Effector CD8-positive, alpha-beta T cell (primary cell): ENCODE measurements around the gene TMEM217.

ENCODE experiments used
- DNase-seq: peaks from one replicate; lab custom pipeline; 2025; lab: John Stamatoyannopoulos, UW

The TMEM217 gene

GRCh38 chr6:37244430-37245310 lies 13.3 kb downstream of the TMEM217 start:
- DNase-seq: no peak

- DNase-seq: no peak
These were observed 14.1 kb downstream of the TMEM217 start for GRCh38 chr6:37243816-37244370.

- DNase-seq: no peak
These were observed 14.7 kb downstream of the TMEM217 start for GRCh38 chr6:37243131-37243815.

GRCh38 chr6:37242429-37243052 lies 15.4 kb downstream of the TMEM217 start:
- no peak for DNase-seq

- no peak for DNase-seq
These were observed 16.0 kb downstream of the TMEM217 start for GRCh38 chr6:37241775-37242428.

- DNase-seq: no peak
These were observed 16.8 kb downstream of the TMEM217 start for GRCh38 chr6:37241131-37241530.

GRCh38 chr6:37239950-37240713 lies 17.8 kb downstream of the TMEM217 start:
- DNase-seq: no peak

GRCh38 chr6:37239526-37239925 lies 18.4 kb downstream of the TMEM217 start:
- no peak for DNase-seq

- no peak for DNase-seq
These were observed 19.6 kb downstream of the TMEM217 start for GRCh38 chr6:37238381-37238780.

GRCh38 chr6:37237789-37238188 lies 20.2 kb downstream of the TMEM217 start:
- DNase-seq: no peak

- DNase-seq: no peak
These were observed 21.0 kb downstream of the TMEM217 start for GRCh38 chr6:37236921-37237320.

GRCh38 chr6:37233541-37233940 lies 24.4 kb downstream of the TMEM217 start:
- no peak for DNase-seq

- no peak for DNase-seq
These were observed 25.4 kb downstream of the TMEM217 start for GRCh38 chr6:37232430-37233017.

GRCh38 chr6:37230104-37230503 lies 27.8 kb downstream of the TMEM217 start:
- no peak for DNase-seq

GRCh38 chr6:37225350-37226169 lies 32.4 kb downstream of the TMEM217 start:
- no peak for DNase-seq

- no peak for DNase-seq
These were observed 35.0 kb downstream of the TMEM217 start for GRCh38 chr6:37222992-37223391.

GRCh38 chr6:37222125-37222967 lies 35.6 kb downstream of the TMEM217 start:
- peak; percentile 51 for DNase-seq

- no peak for DNase-seq
These were observed 36.3 kb downstream of the TMEM217 start for GRCh38 chr6:37221585-37222124.

- no peak for DNase-seq
These were observed 39.4 kb downstream of the TMEM217 start for GRCh38 chr6:37218511-37218910.
